Prostate gland (tissue), 2 donors: ENCODE results near the gene DIPK1A. TPM values are rescaled to one million over a fixed set of nuclear protein-coding genes. Genes with fewer than 3 reads are reported as not detected.

Source experiments
- DNase-seq: peaks from one replicate; pipeline ENCODE4 v3.0.0-alpha.2; 2019; ENCODE audit warnings: low spot score
- H3K27ac ChIP-seq, 2 donors: fragments of 200-600 bp; sonication (generic); 2 replicates each; pipeline ENCODE4 v1.5.1; 2017 to 2019
- H3K27me3 ChIP-seq: fragments of 200-600 bp; sonication (generic); replicated peaks from 2 replicates; pipeline ENCODE4 v1.5.1; 2019; ENCODE audit not compliant: insufficient read depth
- H3K36me3 ChIP-seq, 2 donors: fragments of 200-600 bp; sonication (generic); 1 replicate in 1 of 2; 2 replicates in 1 of 2; pipeline versions ENCODE4 v1.5.1 to v1.8.1; 2017 to 2019
- H3K4me1 ChIP-seq: fragments of 200-600 bp; sonication (generic); replicated peaks from 2 replicates; pipeline ENCODE4 v1.5.1; 2019
- H3K4me3 ChIP-seq, 2 donors: fragments of 200-600 bp; sonication (generic); 2 replicates each; pipeline ENCODE4 v1.5.1; 2017 to 2019
- H3K9me3 ChIP-seq: fragments of 200-600 bp; sonication (generic); 2 replicates; pipeline ENCODE4 v1.5.1; 2017
- POLR2A ChIP-seq: fragments of 450-650 bp; IDR thresholded peaks from one replicate; pipeline ENCODE4 v1.6.1; 2016; ENCODE audit warnings: antibody characterized with exemption, mild to moderate bottlenecking
- POLR2AphosphoS5 ChIP-seq: sonication (generic); formaldehyde crosslinking; IDR thresholded peaks from one replicate; pipeline ENCODE4 v1.6.1; 2017; ENCODE audit warnings: antibody characterized with exemption
- WGBS: methylation state at CpG from one replicate; pipeline ENCODE4 v1.1.5; 2018; 5-methylcytosine and 5-hydroxymethylcytosine counted together
- intact Hi-C: fragments of 100-400 bp; cut with DNase I; formaldehyde crosslinking; loops from one replicate; pipeline ENCODE4 v1.14.2; 2022
- total RNA-seq, 2 donors: library from RNA; depleted of rRNA; stranded (reverse); fragments of >200 nt; gene quantifications; one replicate each; pipeline ENCODE4 v1.1.0, GENCODE V29; 2016
- TF ChIP-seq, protein P1 (sequence below), 4 experiments: fragments of 200-600 bp in 2 of 4; fragments of 450-650 bp in 2 of 4; sonication (generic) in 2 of 4; IDR thresholded peaks; 1 replicate in 3 of 4; 2 replicates in 1 of 4; pipeline ENCODE4 v1.5.1; 2016 to 2019; ENCODE audit warnings: antibody characterized with exemption in 4 of 4, mild to moderate bottlenecking in 2 of 4, moderate library complexity in 2 of 4

DIPK1A gene
- total RNA-seq, 2 donors from 2014 or later: 9.2 to 22.2 TPM

DNA sequence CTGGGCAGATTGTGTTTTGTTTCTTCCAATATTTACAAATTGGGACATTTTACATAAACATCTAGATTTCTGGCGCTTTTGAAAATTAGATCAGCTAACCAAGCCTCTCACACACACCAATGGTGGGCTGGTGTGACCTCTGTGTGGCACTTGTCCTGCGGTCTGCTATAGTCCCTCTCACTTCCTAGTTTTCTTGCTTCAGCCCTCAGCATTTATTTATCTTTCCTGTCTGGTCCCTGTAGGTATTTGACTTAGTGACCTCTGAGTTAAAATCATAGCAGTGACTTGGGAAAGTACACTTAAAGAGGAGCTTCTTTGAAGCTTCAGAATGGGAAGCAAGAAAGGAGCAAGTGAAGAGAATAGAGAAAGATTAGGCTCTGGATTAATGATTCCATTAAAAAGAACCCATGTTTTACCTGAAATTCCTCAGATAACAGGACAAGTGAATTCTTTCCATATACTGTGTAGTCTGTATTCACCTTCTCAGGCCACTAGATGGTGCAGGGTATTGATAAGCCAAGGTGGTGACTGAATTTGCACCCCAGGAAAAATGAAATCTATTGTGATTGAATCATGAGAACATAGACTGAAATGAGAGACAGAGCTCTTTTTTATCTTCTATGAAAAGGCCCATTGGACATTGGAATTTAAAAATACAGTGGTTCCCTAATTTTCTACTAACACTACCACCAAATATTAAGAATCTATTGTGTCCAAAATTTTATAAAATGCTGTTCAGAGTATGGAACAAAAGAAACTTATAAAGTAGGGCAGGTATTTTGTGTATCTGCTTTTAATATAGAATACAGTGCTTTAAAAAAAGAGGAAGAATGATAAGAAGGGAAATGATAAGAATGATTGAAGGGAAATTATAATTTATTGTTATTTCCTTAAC is 7.1 kb upstream of the DIPK1A start:
- Histone ChIP-seq H3K4me3 (no peak overlapping the region), H3K4me1 (no peaks in the 10 kb centered on the region), H3K36me3 (no peaks in the 10 kb centered on the region), H3K27ac (no peak overlapping the region), H3K9me3 (no peaks in the 10 kb centered on the region), H3K27me3 (no peaks in the 10 kb centered on the region)
- TF ChIP-seq POLR2A (no peak), POLR2AphosphoS5 (no peak)
- TF ChIP-seq, protein P1, sequence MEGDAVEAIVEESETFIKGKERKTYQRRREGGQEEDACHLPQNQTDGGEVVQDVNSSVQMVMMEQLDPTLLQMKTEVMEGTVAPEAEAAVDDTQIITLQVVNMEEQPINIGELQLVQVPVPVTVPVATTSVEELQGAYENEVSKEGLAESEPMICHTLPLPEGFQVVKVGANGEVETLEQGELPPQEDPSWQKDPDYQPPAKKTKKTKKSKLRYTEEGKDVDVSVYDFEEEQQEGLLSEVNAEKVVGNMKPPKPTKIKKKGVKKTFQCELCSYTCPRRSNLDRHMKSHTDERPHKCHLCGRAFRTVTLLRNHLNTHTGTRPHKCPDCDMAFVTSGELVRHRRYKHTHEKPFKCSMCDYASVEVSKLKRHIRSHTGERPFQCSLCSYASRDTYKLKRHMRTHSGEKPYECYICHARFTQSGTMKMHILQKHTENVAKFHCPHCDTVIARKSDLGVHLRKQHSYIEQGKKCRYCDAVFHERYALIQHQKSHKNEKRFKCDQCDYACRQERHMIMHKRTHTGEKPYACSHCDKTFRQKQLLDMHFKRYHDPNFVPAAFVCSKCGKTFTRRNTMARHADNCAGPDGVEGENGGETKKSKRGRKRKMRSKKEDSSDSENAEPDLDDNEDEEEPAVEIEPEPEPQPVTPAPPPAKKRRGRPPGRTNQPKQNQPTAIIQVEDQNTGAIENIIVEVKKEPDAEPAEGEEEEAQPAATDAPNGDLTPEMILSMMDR (IDR thresholded peaks at IDR 0.05): peak in 2 of 4 experiments; percentile 40 to 54
- no peak for DNase-seq
- WGBS: 57% methylated on average over 2 of the region's 2 CpGs
- intact Hi-C loops: no loop called here

DNA sequence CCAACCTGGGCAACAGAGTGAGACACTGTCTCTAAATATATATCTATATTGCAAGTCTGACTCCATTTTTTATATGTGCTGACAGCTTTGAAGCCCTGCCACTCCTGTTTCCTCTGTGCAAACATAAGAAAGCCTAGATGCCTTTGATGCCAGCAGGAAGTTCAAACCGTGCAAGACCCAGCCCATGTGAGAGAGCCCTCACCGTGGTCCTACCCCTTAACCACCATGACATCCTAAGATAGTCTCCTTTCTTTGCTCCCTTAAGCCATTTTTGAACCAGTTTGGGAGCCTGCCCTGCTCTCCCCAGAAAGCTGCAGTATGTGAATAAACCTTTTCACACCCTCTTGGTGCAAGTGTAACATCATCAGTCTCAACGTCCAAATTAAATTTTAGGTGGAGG is 3.7 kb upstream of the DIPK1A start:
- H3K4me3 ChIP-seq: no peak overlapping the region
- intact Hi-C loops: no loop called here
- H3K36me3 ChIP-seq: no peaks in the 10 kb centered on the region
- 54% methylated on average over 3 of the region's 3 CpGs for WGBS
- H3K9me3 ChIP-seq: no peaks in the 10 kb centered on the region
- DNase-seq: no peak
- H3K4me1 ChIP-seq: no peaks in the 10 kb centered on the region
- no peak for TF ChIP-seq POLR2A
- no peak for TF ChIP-seq POLR2AphosphoS5
- TF ChIP-seq, protein P1 (IDR thresholded peaks at IDR 0.05): no peak
- H3K27ac ChIP-seq: no peak overlapping the region
- H3K27me3 ChIP-seq: no peaks in the 10 kb centered on the region

DNA sequence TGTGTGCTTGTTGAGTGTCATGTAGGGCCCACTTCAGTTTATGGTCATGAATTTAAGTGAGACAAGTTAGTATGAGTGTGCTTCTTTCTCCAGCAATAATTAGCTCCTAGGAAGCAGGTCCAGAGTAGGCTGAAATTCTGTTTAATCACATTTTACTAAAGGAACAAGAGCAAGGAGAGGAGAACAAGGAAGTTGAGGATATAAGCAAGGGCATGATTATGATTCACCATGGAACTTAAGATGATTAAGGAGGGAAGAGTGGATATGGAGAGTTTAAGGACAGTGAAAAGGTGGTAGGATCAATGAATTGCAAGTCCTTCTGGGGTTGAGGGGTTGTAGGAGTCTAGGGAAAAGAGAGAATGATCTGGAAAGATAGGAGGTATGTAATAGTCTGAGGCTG is 3.1 kb upstream of the DIPK1A start:
- Histone ChIP-seq H3K27ac (no peak overlapping the region), H3K36me3 (no peaks in the 10 kb centered on the region), H3K4me1 (no peaks in the 10 kb centered on the region), H3K27me3 (no peaks in the 10 kb centered on the region), H3K4me3 (no peak overlapping the region), H3K9me3 (no peaks in the 10 kb centered on the region)
- DNase-seq: no peak
- intact Hi-C loops: no loop called here
- TF ChIP-seq POLR2AphosphoS5 (no peak), POLR2A (no peak)
- TF ChIP-seq, protein P1 (IDR thresholded peaks at IDR 0.05): no peak

DNA sequence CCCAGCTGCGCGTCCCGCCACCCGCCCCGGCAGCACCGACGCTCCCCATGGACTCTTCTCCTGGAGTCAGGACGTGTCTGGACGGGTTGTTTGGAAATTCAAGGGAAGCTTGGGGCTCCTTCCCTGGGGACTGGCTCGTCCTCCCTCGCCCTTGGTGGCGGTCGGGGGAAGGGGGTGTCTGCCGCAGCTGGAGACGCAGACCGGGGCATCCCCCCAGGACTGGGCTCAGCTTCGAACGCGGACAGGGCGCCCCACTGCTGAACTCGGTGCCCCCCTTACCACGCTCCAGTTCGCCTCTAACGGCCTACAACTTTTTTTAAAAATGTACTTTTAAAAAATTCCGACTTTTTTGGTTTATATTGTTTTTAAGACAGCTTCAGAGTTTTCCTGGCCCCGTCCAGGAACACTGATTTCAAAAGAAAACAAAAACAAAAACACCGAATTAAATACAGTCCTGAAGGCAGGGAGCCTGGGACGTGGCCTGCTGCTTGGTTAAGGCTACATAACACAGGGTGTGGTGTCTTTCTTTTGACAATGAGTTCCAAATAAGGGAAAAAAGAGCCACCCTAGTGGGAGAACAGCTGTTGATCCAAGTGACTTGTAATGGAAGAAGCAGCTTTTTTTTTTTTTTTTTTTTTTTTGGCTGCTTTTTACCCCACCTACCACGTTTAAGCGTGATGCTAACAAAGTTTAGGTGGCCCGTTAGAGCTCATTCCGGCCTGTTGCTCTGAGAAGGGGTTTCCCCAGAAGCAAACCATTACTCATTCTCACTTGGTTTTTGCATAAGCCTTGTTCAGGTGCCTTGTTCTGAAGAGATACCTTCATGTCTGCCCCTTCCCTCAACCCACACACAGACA is 862 bp upstream of the DIPK1A start:
- no peak for DNase-seq
- no peaks in the 10 kb centered on the region for H3K4me1 ChIP-seq
- H3K36me3 ChIP-seq: no peaks in the 10 kb centered on the region
- 5% methylated on average over 24 of the region's 32 CpGs for WGBS
- H3K27me3 ChIP-seq: no peaks in the 10 kb centered on the region
- no peaks in the 10 kb centered on the region for H3K9me3 ChIP-seq
- H3K27ac ChIP-seq: peak overlapping the region; percentile 95 to 96
- H3K4me3 ChIP-seq: peak overlapping the region; percentile 69 to 95
- TF ChIP-seq POLR2AphosphoS5 (peak; percentile 46), POLR2A (no peak)
- TF ChIP-seq, protein P1 (IDR thresholded peaks at IDR 0.05): peak in 1 of 4 experiments; percentile 16
- intact Hi-C loops: loop anchor here (2.0 kb wide), 1 partner anchor 103 kb away; no protein-coding TSS in a partner anchor
